ENCODE data around the gene RBM20. TPM values are rescaled to one million over a fixed set of nuclear protein-coding genes. Genes with fewer than 3 reads are reported as not detected.

Gene RBM20
- total and polyA plus RNA-seq, 10 of the 15 experiments (the other 5 are each of a cell fraction or from before 2014, with no cell fraction given) = 0.04 to 0.26 (median 0.15) TPM

- no peaks in the 10 kb centered on the region for H3K9me3 ChIP-seq (replicated peaks; ENCODE audit: control insufficient read depth, insufficient read depth, low read length)
- FAIRE-seq (no peak), ATAC-seq (no peak), DNase-seq (ENCODE audit: low read depth, low spot score) (no peak)
- H3K4me1 ChIP-seq (ENCODE audit: control insufficient read depth, insufficient read depth, low read length) = peaks cover 4% of the 10 kb centered on the region; the same call in 1 of the 2 replicates
- H3K9ac ChIP-seq (ENCODE audit: control insufficient read depth, insufficient read depth, low read length) = no peak overlapping the region
- ChIA-PET CTCF (interaction anchor here (0.5 to 7.0 kb wide), 6 partner anchors 11 to 408 kb away, joined by 3 to 48 read pairs (median 4); no protein-coding TSS in a partner anchor), SMC1A (ENCODE audit: uncharacterized antibody, unreplicated experiment) (interaction anchor here (0.6 to 20.6 kb wide), 24 partner anchors 10 to 829 kb away, joined by 3 to 327 read pairs (median 4); no protein-coding TSS in a partner anchor), POLR2A (interaction anchor here (0.5 to 3.8 kb wide), 9 partner anchors 10 to 570 kb away, joined by 3 to 22 read pairs (median 4); no protein-coding TSS in a partner anchor), RAD21 (ENCODE audit: unreplicated experiment) (interaction anchor here (0.7 to 6.4 kb wide), 13 partner anchors 10 to 126 kb away, joined by 3 to 68 read pairs (median 5); partner anchors contain the start of genes BBIP1 and SHOC2)
- H3K27me3 ChIP-seq (replicated peaks in 1 of 2; ENCODE audit: control insufficient read depth in 2 of 2, insufficient read depth in 2 of 2, low read length in 1 of 2) = no peaks in the 10 kb centered on the region
- H3K4me2 ChIP-seq (ENCODE audit: control insufficient read depth, insufficient read depth) = no peak overlapping the region
- H3K27ac ChIP-seq (ENCODE audit: control insufficient read depth, insufficient read depth) = no peak overlapping the region
- no peaks in the 10 kb centered on the region for H3K79me2 ChIP-seq (ENCODE audit: control insufficient read depth, insufficient read depth, low read length)
- no peak overlapping the region for H3K4me3 ChIP-seq
- H4K20me1 ChIP-seq (ENCODE audit: control insufficient read depth, insufficient read depth) = no peaks in the 10 kb centered on the region
- H2AFZ ChIP-seq (ENCODE audit: control insufficient read depth, low read depth, low read length) = no peak overlapping the region
- WGBS (ENCODE audit: insufficient coverage, insufficient replicate concordance, low lambda C conversion rate, missing lambda C conversion rate) = 73% methylated on average over 3 of the region's 3 CpGs
- no peak for TF ChIP-seq ELK1 (IDR thresholded peaks at IDR 0.05; ENCODE audit: low read depth, low read length)
- in situ Hi-C loops (cut with MboI) = no loop called here
- intact Hi-C loops (cut with micrococcal nuclease; ENCODE audit: unreplicated experiment) = no loop called here
- BruUV-seq (replicated peaks) = no TSS peak
- H3K36me3 ChIP-seq (ENCODE audit: control insufficient read depth in 2 of 2, insufficient read depth in 2 of 2, low read length in 1 of 2) = no peaks in the 10 kb centered on the region
Observed at GRCh38 chr10:110792476-110793125, 148.5 kb downstream of the RBM20 start.

GRCh38 chr10:110793128-110793812 lies 149.1 kb downstream of the RBM20 start:
- WGBS (ENCODE audit: insufficient coverage, insufficient replicate concordance, low lambda C conversion rate, missing lambda C conversion rate) = 83% methylated on average over 9 of the region's 9 CpGs
- no peak for FAIRE-seq
- no peaks in the 10 kb centered on the region for H3K79me2 ChIP-seq (ENCODE audit: control insufficient read depth, insufficient read depth, low read length)
- no TSS peak for BruUV-seq (replicated peaks)
- H3K27ac ChIP-seq (ENCODE audit: control insufficient read depth, insufficient read depth) = no peak overlapping the region
- H3K4me3 ChIP-seq = no peak overlapping the region
- no peak overlapping the region for H2AFZ ChIP-seq (ENCODE audit: control insufficient read depth, low read depth, low read length)
- no peaks in the 10 kb centered on the region for H3K36me3 ChIP-seq (ENCODE audit: control insufficient read depth in 2 of 2, insufficient read depth in 2 of 2, low read length in 1 of 2)
- ChIA-PET CTCF (interaction anchor here (0.7 to 7.0 kb wide), 5 partner anchors 10 to 183 kb away, joined by 3 to 48 read pairs (median 5); no protein-coding TSS in a partner anchor), POLR2A (interaction anchor here (0.5 to 3.8 kb wide), 9 partner anchors 10 to 569 kb away, joined by 3 to 22 read pairs (median 4); no protein-coding TSS in a partner anchor), SMC1A (ENCODE audit: uncharacterized antibody, unreplicated experiment) (interaction anchor here (0.6 to 20.6 kb wide), 27 partner anchors 10 to 828 kb away, joined by 3 to 327 read pairs (median 4); no protein-coding TSS in a partner anchor), RAD21 (ENCODE audit: unreplicated experiment) (interaction anchor here (0.7 to 6.4 kb wide), 13 partner anchors 9 to 125 kb away, joined by 3 to 68 read pairs (median 5); partner anchors contain the start of genes BBIP1 and SHOC2)
- H3K4me2 ChIP-seq (ENCODE audit: control insufficient read depth, insufficient read depth) = no peak overlapping the region
- DNase-seq (ENCODE audit: low read depth, low spot score) = no peak
- in situ Hi-C loops (cut with MboI) = no loop called here
- H3K9ac ChIP-seq (ENCODE audit: control insufficient read depth, insufficient read depth, low read length) = no peak overlapping the region
- H3K9me3 ChIP-seq (replicated peaks; ENCODE audit: control insufficient read depth, insufficient read depth, low read length) = no peaks in the 10 kb centered on the region
- no peaks in the 10 kb centered on the region for H4K20me1 ChIP-seq (ENCODE audit: control insufficient read depth, insufficient read depth)
- H3K27me3 ChIP-seq (replicated peaks in 1 of 2; ENCODE audit: control insufficient read depth in 2 of 2, insufficient read depth in 2 of 2, low read length in 1 of 2) = no peaks in the 10 kb centered on the region
- intact Hi-C loops (cut with micrococcal nuclease; ENCODE audit: unreplicated experiment) = no loop called here
- no peak for ATAC-seq
- TF ChIP-seq BRCA1 (IDR thresholded peaks at IDR 0.05; ENCODE audit: low read depth, low read length) = no peak
- 0 out of 2 replicates have a peak, but pooled peaks have one; percentile 16 for TF ChIP-seq IKZF1 (conservative IDR thresholded peaks at IDR 0.05)
- peak; percentile 48; the same call in 1 of the 2 replicates for TF ChIP-seq MLLT1 (IDR thresholded peaks at IDR 0.05)
- peaks cover 4% of the 10 kb centered on the region; the same call in 1 of the 2 replicates for H3K4me1 ChIP-seq (ENCODE audit: control insufficient read depth, insufficient read depth, low read length)

Measured in GM12878 (cell line).